ENCODE measurements around the gene LARP1B. TPM values are rescaled to one million over a fixed set of nuclear protein-coding genes. Genes with fewer than 3 reads are reported as not detected.
"Not testable (repeated sequence)": the region's sequence is repeated elsewhere in the genome, so short reads cannot be mapped to it uniquely, and the experiment has no call there.

LARP1B gene
- total RNA-seq, 2 experiments from 2014 or later, result 8.4 to 8.9 TPM

GRCh38 chr4:128256539-128256938, 195.4 kb downstream of the LARP1B start:
- ChIA-PET CTCF (no interaction called here), POLR2A (no interaction called here)
- no peaks in the 10 kb centered on the region for H3K4me1 Mint-ChIP-seq (ENCODE audit: low read depth)
- no peaks in the 10 kb centered on the region for H3K36me3 Mint-ChIP-seq (ENCODE audit: low read depth)
- H3K36me3 ChIP-seq (ENCODE audit: insufficient read depth, low read length), result no peaks in the 10 kb centered on the region
- no peak for TF ChIP-seq CTCF (IDR thresholded peaks at IDR 0.05)
- intact Hi-C loops (cut with DNase I, micrococcal nuclease), result no loop called here
- H3K9me3 ChIP-seq (ENCODE audit: control insufficient read depth in 1 of 2, insufficient read depth in 1 of 2, low read length in 2 of 2), result no peaks in the 10 kb centered on the region
- H3K27me3 ChIP-seq (ENCODE audit: control insufficient read depth in 1 of 2, insufficient read depth in 2 of 2, low read length in 2 of 2), result no peaks in the 10 kb centered on the region
- DNase-seq (no peak), ATAC-seq (ENCODE audit: poor library complexity) (no peak)
- no peaks in the 10 kb centered on the region for H3K9me3 Mint-ChIP-seq
- H3K4me3 ChIP-seq (ENCODE audit: low read length), result no peak overlapping the region
- no peak overlapping the region for H3K27ac ChIP-seq (ENCODE audit: low read depth in 1 of 2, low read length in 2 of 2)
- H3K27ac Mint-ChIP-seq, result no peak overlapping the region
- no peaks in the 10 kb centered on the region for H3K4me1 ChIP-seq (ENCODE audit: insufficient read depth, low read length)
- no peak overlapping the region for H3K4me3 Mint-ChIP-seq
- H3K27me3 Mint-ChIP-seq, result peaks cover 42% of the 10 kb centered on the region

GRCh38 chr4:128258166-128258565, 197.1 kb downstream of the LARP1B start:
- POLR2A ChIA-PET; intact Hi-C loops (cut with DNase I, micrococcal nuclease); CTCF ChIA-PET: not testable (repeated sequence)

GRCh38 chr4:128259889-128260288, 198.8 kb downstream of the LARP1B start:
- H3K9me3 ChIP-seq (ENCODE audit: control insufficient read depth in 1 of 2, insufficient read depth in 1 of 2, low read length in 2 of 2); H3K4me3 Mint-ChIP-seq; POLR2A ChIA-PET; H3K36me3 Mint-ChIP-seq (ENCODE audit: low read depth); H3K4me1 Mint-ChIP-seq (ENCODE audit: low read depth); H3K4me3 ChIP-seq (ENCODE audit: low read length); H3K9me3 Mint-ChIP-seq; DNase-seq; ATAC-seq (ENCODE audit: poor library complexity); H3K27ac Mint-ChIP-seq; CTCF ChIA-PET; H3K27me3 ChIP-seq (ENCODE audit: control insufficient read depth in 1 of 2, insufficient read depth in 2 of 2, low read length in 2 of 2); H3K27ac ChIP-seq (ENCODE audit: low read depth in 1 of 2, low read length in 2 of 2); H3K36me3 ChIP-seq (ENCODE audit: insufficient read depth, low read length); intact Hi-C loops (cut with DNase I, micrococcal nuclease); H3K4me1 ChIP-seq (ENCODE audit: insufficient read depth, low read length): not testable (repeated sequence)
- peaks cover 26% of the 10 kb centered on the region for H3K27me3 Mint-ChIP-seq

More at GRCh38 chr4:128258166-128258565, 197.1 kb downstream of the LARP1B start:
- not testable (repeated sequence) for H3K4me3 Mint-ChIP-seq; ATAC-seq (ENCODE audit: poor library complexity); H3K9me3 ChIP-seq (ENCODE audit: control insufficient read depth in 1 of 2, insufficient read depth in 1 of 2, low read length in 2 of 2); H3K4me1 ChIP-seq (ENCODE audit: insufficient read depth, low read length); H3K36me3 ChIP-seq (ENCODE audit: insufficient read depth, low read length); H3K27ac ChIP-seq (ENCODE audit: low read depth in 1 of 2, low read length in 2 of 2); H3K4me1 Mint-ChIP-seq (ENCODE audit: low read depth); H3K36me3 Mint-ChIP-seq (ENCODE audit: low read depth); H3K4me3 ChIP-seq (ENCODE audit: low read length); H3K9me3 Mint-ChIP-seq; DNase-seq; H3K27me3 ChIP-seq (ENCODE audit: control insufficient read depth in 1 of 2, insufficient read depth in 2 of 2, low read length in 2 of 2); H3K27ac Mint-ChIP-seq
- H3K27me3 Mint-ChIP-seq, result peaks cover 42% of the 10 kb centered on the region

Other genes with a start within 250 kb of the LARP1B start
- 1 to 10 TPM; 2.7 to 3.4 TPM for gene PLK4, start 180.4 kb upstream of the LARP1B start, total RNA-seq
- gene MFSD8, start 96.1 kb upstream of the LARP1B start, total RNA-seq, result 10 to 100 TPM; 25.0 to 28.0 TPM
- 10 to 100 TPM; 15.1 to 17.0 TPM for gene ABHD18, start 95.9 kb upstream of the LARP1B start, total RNA-seq
- gene PGRMC2, start 226.5 kb downstream of the LARP1B start, total RNA-seq, result 10 to 100 TPM; 92.8 to 99.9 TPM

Measured in CD4-positive, alpha-beta T cell (primary cell).